ENCODE data around the gene PLIN3.
"Not testable (repeated sequence)": the region's sequence is repeated elsewhere in the genome, so short reads cannot be mapped to it uniquely, and the experiment has no call there.

PLIN3 gene, protein sequence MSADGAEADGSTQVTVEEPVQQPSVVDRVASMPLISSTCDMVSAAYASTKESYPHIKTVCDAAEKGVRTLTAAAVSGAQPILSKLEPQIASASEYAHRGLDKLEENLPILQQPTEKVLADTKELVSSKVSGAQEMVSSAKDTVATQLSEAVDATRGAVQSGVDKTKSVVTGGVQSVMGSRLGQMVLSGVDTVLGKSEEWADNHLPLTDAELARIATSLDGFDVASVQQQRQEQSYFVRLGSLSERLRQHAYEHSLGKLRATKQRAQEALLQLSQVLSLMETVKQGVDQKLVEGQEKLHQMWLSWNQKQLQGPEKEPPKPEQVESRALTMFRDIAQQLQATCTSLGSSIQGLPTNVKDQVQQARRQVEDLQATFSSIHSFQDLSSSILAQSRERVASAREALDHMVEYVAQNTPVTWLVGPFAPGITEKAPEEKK

GRCh38 chr19:4867534-4868285 lies at the start of gene PLIN3:
PLIN3 (minus strand) TSS chr19:4867667; CDS start chr19:4861394, 6,273 bp downstream.
- FAIRE-seq (no peak), DNase-seq (ENCODE audit: insufficient read length, low spot score) (peak; percentile 96)

DNA sequence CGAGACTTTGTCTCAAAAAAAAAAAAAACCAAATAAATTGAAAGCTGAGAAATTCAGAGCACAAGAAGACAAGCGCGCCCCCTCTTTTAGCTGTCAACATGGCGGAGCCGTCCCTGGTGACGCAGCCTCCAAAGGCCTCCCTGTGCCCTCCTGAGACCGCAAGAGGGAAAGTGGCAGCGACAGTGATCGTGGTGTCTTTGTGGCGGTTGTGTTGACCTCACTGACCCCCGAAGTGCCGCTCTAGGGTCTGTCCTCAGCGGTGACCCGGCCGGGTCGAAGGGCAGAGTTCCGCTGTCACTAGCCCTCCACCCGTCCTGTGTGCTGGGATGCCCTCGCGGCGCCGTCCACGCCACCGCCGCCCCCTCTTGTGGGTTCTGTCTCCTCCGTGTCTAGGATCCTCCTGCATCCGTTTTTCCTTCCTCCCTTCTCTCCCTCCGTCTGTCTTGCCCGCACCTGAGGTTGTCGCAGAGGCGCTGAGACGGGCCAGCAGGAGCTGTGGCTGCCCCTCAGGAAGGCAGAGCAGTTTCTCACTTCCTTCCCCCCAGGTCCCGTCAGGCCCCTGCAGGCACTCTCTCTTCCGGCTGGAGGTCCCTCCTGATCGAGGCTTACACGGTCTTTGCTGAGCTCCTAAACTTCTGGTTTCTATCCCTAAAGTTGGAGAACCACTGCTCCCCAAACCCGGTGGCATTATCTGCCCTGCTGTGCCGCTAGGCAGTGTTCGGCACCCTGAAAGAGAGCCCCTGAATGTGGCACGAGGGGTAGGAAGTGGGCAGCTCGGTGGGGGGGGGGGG lies 49.0 kb upstream of the PLIN3 start:
- DNase-seq (ENCODE audit: insufficient read length, low spot score) (no peak), FAIRE-seq (no peak)

- DNase-seq (ENCODE audit: insufficient read length, low spot score) = peak; percentile 83
- peak; percentile 80 for FAIRE-seq
These were observed 47.5 kb upstream of the PLIN3 start for GRCh38 chr19:4914736-4915501.

DNA sequence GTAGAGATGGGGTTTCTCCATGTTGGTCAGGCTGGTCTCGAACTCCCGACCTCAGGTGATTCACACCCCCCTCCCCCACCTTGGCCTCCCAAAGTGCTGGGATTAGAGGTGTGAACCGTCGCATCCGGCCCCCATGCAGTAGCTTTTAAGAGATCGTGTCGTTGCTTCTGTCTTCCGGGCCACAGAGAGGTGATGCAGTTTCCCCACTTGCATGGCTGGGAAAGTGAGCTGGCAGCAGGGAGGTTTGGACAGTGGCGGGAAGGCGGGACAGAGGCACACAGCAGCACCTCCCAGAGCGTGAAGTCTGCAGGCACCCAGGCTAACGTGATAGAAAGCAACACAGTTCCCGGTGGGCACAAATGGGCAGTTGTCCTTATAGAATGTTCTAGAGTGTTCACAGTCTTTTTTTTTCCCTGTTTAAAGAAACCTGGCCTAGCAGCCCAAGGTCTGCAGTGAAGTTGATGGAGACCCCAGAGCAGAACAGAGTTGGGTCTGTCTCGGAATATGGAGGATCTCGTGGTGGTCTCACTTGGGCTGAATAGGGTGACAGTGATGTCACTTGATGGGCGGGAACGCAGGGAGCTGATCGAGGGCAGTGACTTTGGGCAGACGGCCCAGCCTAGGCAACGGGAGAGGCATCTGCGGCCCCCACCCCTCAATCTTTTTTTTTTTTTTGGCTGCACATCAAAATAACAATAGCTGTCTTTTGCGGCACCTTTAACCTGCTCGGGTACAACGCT lies 46.7 kb upstream of the PLIN3 start:
- no peak for FAIRE-seq
- no peak for DNase-seq (ENCODE audit: insufficient read length, low spot score)

DNA sequence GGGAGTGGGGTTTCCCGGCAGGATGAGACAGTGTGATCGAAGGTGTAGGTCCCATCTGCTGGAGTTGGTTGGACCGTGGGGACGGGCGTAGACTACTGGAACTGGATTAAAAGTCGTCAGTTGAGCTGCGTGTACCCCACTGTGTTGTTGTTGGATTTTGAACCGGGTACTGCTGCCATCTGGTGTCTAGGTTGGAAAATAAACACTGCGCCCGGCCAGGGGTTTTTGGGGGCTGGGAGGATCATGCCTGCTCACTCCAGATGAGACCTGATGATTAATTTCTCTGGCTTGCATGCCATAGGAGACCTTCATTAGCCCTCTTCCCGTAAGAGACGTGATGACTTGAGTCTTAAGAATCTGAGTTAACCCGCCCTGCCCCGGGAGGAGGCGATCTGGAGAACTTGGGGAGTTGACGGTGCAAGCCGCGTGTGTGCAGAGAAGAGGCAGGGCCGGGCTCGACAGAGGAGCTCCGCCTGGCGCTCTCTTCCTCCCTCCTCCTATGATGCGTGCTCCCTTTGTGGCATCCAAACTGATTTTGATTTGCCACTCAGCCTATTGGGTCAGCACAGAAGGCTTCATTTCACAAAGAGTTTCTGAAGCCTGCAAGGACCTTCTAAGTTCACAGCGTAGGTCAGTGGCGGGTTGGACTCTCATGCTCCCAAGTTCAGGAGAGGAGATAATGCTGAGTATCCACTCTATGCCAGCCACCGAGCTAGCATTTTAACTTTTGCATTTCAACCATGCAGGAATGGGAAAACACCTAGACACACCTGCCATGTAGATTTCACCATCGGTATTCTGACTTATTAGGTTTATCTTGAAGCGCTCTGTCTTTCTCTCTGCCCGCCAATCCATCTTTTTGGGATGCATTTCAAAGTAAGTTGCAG lies 44.6 kb upstream of the PLIN3 start:
- DNase-seq (ENCODE audit: insufficient read length, low spot score) (peak; percentile 92), FAIRE-seq (peak; percentile 76)

GRCh38 chr19:4911314-4911713 lies 43.8 kb upstream of the PLIN3 start:
- no peak for FAIRE-seq
- no peak for DNase-seq (ENCODE audit: insufficient read length, low spot score)

DNA sequence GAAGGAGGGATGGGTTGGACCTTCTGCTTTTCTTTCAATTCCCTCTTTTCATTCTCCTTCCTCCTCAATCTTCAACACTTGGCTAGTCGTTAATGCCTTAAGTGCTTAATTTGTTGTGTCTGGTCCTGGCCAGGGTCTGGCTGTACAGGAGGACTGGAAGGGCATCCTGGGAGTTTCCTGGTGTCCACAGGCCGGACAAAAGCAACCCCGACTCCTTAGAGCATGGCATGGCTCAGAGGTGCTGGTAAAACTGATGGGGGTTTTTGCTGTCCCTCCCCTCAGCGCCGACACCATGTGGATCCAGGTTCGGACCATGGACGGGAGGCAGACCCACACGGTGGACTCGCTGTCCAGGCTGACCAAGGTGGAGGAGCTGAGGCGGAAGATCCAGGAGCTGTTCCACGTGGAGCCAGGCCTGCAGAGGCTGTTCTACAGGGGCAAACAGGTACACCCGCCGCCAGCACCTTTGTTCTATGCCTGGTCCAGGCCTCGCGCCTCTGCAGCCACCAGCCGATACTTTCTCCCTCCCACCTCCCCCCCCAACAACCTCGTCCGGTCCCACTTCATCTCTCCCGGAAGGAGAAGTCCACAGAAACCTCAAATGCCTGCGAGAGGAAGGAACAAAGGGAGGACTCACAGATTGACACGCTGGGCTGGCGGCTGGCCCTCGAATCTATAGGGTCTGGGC lies 43.3 kb upstream of the PLIN3 start:
- FAIRE-seq = peak; percentile 48
- DNase-seq (ENCODE audit: insufficient read length, low spot score) = no peak

DNA sequence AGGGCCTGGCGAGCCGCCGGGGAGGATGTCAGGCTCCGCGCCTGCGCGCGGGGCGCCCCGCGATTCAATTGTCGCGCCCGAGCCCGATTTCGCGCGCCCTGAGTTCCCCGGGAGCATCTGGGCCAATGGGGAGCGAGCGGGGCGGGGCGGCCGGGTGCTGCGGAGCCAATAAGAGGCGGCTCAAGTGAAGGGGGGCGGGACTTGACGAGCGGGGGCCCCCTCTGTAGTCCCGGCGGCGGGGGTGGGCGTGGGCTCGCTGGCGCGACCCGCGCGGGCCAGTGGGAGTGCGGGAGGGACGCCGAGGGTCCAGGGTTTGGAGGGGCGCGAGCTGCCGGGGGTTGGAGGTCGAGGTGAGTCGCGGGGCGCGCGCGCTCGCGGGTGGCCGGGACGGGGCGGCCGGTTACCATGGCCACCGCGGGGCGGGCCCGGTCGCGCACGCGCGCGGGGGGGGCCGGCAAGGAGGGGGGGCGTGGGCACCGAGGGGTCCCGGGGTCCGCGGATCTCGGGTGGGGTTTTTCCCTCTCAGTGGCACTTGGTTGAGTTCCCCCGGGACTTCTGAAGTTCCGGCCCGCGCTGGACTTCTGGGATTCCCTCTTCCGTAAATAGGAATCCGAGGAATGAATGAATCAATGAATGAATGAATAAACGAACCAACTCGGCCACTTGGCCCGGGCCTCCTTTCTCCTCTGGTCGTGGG lies 42.6 kb upstream of the PLIN3 start:
- DNase-seq (ENCODE audit: insufficient read length, low spot score) (peak; percentile 88), FAIRE-seq (peak; percentile 72)

- peak; percentile 47 for DNase-seq (ENCODE audit: insufficient read length, low spot score)
- no peak for FAIRE-seq
These were observed 41.9 kb upstream of the PLIN3 start, which contains the start of gene UHRF1 for GRCh38 chr19:4909156-4909896. UHRF1 (plus strand) TSS chr19:4909501; CDS start chr19:4910886, 1,385 bp downstream.

DNA sequence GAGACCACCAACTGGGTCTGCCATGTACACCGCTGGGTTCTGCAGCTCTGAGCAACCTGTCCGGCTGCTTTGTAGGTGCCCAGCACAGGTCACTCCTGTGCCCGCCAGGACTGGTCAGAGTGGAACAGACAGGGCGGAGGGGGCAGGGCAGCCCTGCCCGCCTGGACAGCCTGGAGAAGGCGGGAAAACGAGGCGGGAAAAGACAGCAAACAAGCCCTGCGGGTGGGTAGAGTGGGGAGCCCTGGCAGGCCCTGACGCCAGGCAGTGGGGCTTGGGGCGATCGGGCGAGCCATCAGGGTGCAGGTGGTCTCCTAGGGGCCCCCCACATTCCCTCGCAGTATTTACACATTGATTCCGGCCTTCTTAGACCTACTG lies 41.3 kb upstream of the PLIN3 start:
- DNase-seq (ENCODE audit: insufficient read length, low spot score) (no peak), FAIRE-seq (no peak)

DNA sequence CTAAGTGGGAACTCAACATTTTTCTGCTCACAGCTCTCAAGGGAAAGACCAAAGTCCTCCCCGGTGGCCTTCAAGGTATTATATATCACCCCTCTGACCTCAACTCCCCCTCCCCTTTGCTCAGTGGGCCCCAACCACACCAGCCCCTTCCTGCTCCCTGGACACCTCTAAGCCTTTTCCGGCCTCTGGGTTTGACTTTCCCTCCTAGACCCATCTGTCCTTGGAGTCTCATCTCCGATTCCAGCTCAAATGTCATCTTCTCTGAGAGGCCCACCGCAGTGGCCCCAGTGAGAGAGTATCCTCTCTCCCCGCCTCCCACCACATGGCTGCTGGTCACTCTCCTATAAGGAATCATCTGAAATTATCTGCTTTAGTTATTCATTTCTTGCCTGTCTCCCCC lies 40.9 kb upstream of the PLIN3 start:
- FAIRE-seq = no peak
- DNase-seq (ENCODE audit: insufficient read length, low spot score) = no peak

DNA sequence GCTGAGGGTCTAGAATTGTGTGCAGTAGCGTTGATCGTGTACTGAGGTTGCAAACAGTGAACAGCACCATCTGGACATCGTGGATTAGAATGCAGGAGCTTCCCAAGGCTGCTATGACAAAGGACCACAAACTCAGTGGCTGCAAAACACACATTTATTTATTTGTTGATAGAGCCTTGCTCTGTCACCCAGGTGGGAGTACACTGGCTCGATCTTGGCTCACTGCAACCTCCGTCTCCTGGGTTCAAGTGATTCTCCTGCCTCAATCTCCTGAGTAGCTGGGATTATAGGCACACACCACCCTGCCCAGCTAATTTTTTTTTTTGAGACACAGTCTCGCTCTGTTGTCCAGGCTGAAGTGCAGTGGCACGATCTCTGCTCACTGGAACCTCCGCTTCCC lies 39.5 kb upstream of the PLIN3 start:
- no peak for FAIRE-seq
- no peak for DNase-seq (ENCODE audit: insufficient read length, low spot score)

- FAIRE-seq = no peak
- no peak for DNase-seq (ENCODE audit: insufficient read length, low spot score)
These were observed 37.0 kb upstream of the PLIN3 start for GRCh38 chr19:4904481-4904880.

GRCh38 chr19:4902796-4903195 lies 35.3 kb upstream of the PLIN3 start, which contains the start of gene ARRDC5:
ARRDC5 (minus strand) TSS chr19:4902896; CDS start chr19:4902825, 71 bp downstream.
- no peak for DNase-seq (ENCODE audit: insufficient read length, low spot score)
- no peak for FAIRE-seq

DNA sequence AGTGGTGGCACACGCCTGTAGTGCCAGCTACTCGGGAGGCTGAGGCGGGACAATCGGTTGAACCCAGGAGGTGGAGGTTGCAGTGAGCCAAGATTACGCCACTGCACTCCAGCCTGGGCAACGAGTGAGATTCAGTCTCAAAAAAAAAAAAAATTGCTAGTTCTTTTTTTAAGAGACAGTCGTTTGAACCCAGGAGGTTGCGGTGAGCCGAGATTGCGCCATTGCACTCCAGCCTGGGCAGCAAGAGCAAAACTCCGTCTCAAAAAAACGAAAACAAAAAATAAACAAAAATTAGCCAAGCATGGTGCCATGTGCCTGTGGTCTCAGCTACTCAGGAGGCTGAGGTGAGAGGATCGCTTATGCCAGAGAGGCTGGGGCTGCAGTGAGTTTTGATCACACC lies 33.4 kb upstream of the PLIN3 start:
- not testable (repeated sequence) for DNase-seq (ENCODE audit: insufficient read length, low spot score); FAIRE-seq

DNA sequence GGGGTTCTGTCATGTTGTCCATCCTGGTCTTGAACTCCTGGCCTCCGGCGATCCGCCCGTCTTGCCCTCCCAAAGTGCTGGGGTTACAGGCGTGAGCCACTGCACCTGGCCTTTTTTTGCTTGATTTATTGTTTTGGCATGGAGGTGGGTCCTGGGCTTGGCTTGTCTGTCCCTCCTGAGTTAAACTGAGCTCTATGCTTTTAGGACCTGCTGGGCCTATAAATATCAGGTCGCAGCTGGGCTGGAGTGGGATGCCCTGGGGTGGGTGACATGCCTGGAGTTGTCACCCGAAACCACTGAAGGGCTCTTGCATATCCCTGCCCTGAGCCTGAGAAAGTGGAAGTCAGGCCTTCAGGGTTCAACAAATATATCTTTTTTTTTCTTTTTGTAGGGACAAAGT lies 29.7 kb upstream of the PLIN3 start:
- FAIRE-seq (no peak), DNase-seq (ENCODE audit: insufficient read length, low spot score) (no peak)

DNA sequence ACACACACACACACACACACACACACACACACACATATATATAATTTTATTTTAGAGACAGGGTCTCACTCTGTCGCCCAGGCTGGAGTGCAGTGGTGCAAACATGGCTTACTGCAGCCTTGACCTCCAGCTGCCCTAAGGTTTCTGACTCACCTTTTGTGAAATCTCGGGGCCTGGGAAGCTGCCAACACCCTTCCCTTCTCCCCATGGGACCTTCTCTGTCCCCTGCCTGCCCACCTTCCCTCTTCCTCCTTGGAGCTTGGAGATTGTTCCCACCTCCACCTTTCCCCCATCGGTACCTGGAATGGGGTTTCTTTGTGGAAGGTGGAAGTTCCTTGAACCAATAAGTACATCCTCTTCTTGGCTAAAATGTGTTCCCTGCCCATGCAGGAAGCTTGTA lies 28.9 kb upstream of the PLIN3 start:
- no peak for FAIRE-seq
- DNase-seq (ENCODE audit: insufficient read length, low spot score) = no peak
